ENCODE data around the gene SERPIND1. TPM values are rescaled to one million over a fixed set of nuclear protein-coding genes. Genes with fewer than 3 reads are reported as not detected.

Gene SERPIND1
- polyA plus RNA-seq, 1 donor, result 0.22 TPM

- WGBS (ENCODE audit: insufficient coverage, low lambda C conversion rate), result 100% methylated on average over 1 of the region's 3 CpGs
- H3K36me3 ChIP-seq (ENCODE audit: control insufficient read depth, insufficient read depth, low read length), result peaks cover 80% of the 10 kb centered on the region
- DNase-seq, result no peak
- H3K27ac ChIP-seq (ENCODE audit: low read length), result no peak overlapping the region
- H3K27me3 ChIP-seq (ENCODE audit: control insufficient read depth, insufficient read depth, low read length), result no peaks in the 10 kb centered on the region
- no peaks in the 10 kb centered on the region for H3K9me3 ChIP-seq (ENCODE audit: control insufficient read depth, low read depth, low read length)
- H3K4me3 ChIP-seq (ENCODE audit: low read length), result no peak overlapping the region
- no peaks in the 10 kb centered on the region for H3K4me1 ChIP-seq (ENCODE audit: control insufficient read depth, insufficient read depth, low read length)
Observed at GRCh38 chr22:20805972-20806471, 32.1 kb downstream of the SERPIND1 start.

DNA sequence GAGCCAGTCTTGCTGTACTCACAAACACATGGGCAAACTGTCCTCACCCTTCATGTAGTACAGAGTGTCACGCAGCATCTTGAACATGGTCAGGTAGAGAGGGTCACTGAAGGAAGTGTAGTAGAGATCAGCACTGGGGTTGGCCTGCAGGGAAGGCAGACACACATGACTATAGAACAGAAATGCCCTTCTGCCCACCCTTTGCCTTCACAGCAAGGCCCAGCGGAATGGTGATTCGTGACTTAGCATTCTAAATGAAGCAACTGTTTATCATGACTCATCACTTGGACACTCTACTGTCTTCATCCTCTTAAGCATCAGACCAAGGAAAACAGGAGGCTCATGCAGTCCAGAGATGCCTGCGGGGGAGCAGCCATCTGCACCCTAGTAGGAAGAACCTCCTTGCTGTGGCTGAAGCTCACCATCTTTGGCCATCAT lies 33.4 kb downstream of the SERPIND1 start:
- Histone ChIP-seq H3K4me3 (ENCODE audit: low read length) (no peak overlapping the region), H3K36me3 (ENCODE audit: control insufficient read depth, insufficient read depth, low read length) (peaks cover 79% of the 10 kb centered on the region), H3K4me1 (ENCODE audit: control insufficient read depth, insufficient read depth, low read length) (no peaks in the 10 kb centered on the region), H3K27me3 (ENCODE audit: control insufficient read depth, insufficient read depth, low read length) (no peaks in the 10 kb centered on the region), H3K27ac (ENCODE audit: low read length) (no peak overlapping the region), H3K9me3 (ENCODE audit: control insufficient read depth, low read depth, low read length) (no peaks in the 10 kb centered on the region)
- no CpG with 5 or more reads among the region's 4 CpGs for WGBS (ENCODE audit: insufficient coverage, low lambda C conversion rate)
- no peak for DNase-seq

- no peak for DNase-seq
- 100% methylated on average over 1 of the region's 4 CpGs for WGBS (ENCODE audit: insufficient coverage, low lambda C conversion rate)
- Histone ChIP-seq H3K4me1 (ENCODE audit: control insufficient read depth, insufficient read depth, low read length) (no peaks in the 10 kb centered on the region), H3K4me3 (ENCODE audit: low read length) (no peak overlapping the region), H3K27me3 (ENCODE audit: control insufficient read depth, insufficient read depth, low read length) (no peaks in the 10 kb centered on the region), H3K36me3 (ENCODE audit: control insufficient read depth, insufficient read depth, low read length) (peaks cover 75% of the 10 kb centered on the region), H3K9me3 (ENCODE audit: control insufficient read depth, low read depth, low read length) (no peaks in the 10 kb centered on the region), H3K27ac (ENCODE audit: low read length) (no peak overlapping the region)
Observed at GRCh38 chr22:20808844-20809243, 34.9 kb downstream of the SERPIND1 start.

- H3K4me3 ChIP-seq (ENCODE audit: low read length), result no peak overlapping the region
- no peak for DNase-seq
- H3K4me1 ChIP-seq (ENCODE audit: control insufficient read depth, insufficient read depth, low read length), result no peaks in the 10 kb centered on the region
- no peaks in the 10 kb centered on the region for H3K27me3 ChIP-seq (ENCODE audit: control insufficient read depth, insufficient read depth, low read length)
- H3K27ac ChIP-seq (ENCODE audit: low read length), result no peak overlapping the region
- peaks cover 69% of the 10 kb centered on the region for H3K36me3 ChIP-seq (ENCODE audit: control insufficient read depth, insufficient read depth, low read length)
- H3K9me3 ChIP-seq (ENCODE audit: control insufficient read depth, low read depth, low read length), result no peaks in the 10 kb centered on the region
- WGBS (ENCODE audit: insufficient coverage, low lambda C conversion rate), result no CpG with 5 or more reads among the region's 6 CpGs
Observed at GRCh38 chr22:20809538-20810185, 35.7 kb downstream of the SERPIND1 start.

DNA sequence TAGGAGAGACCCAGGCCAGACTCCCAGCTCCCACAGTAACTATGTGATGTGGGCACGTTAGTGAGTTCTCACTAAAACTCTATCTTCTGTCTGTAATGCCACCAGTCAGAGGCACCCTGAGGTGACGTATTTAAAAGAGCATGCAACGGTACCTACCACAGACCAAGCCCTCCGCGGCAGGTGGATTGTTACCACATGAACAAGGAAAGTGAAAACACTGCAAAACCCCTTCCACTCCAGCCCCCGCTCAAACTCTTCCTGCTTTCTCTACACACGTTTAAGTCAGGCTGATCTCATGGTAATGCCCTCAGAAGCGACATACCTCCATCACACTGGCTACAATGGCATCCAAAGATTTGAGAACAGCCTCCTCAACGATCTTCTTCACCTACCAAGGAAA lies 36.7 kb downstream of the SERPIND1 start:
- Histone ChIP-seq H3K27ac (ENCODE audit: low read length) (no peak overlapping the region), H3K36me3 (ENCODE audit: control insufficient read depth, insufficient read depth, low read length) (peaks cover 66% of the 10 kb centered on the region), H3K4me3 (ENCODE audit: low read length) (no peak overlapping the region), H3K4me1 (ENCODE audit: control insufficient read depth, insufficient read depth, low read length) (no peaks in the 10 kb centered on the region), H3K9me3 (ENCODE audit: control insufficient read depth, low read depth, low read length) (no peaks in the 10 kb centered on the region), H3K27me3 (ENCODE audit: control insufficient read depth, insufficient read depth, low read length) (no peaks in the 10 kb centered on the region)
- no peak for DNase-seq
- WGBS (ENCODE audit: insufficient coverage, low lambda C conversion rate), result 40% methylated on average over 1 of the region's 9 CpGs

GRCh38 chr22:20811171-20811570 lies 37.3 kb downstream of the SERPIND1 start:
- WGBS (ENCODE audit: insufficient coverage, low lambda C conversion rate), result 100% methylated on average over 1 of the region's 1 CpG
- H3K9me3 ChIP-seq (ENCODE audit: control insufficient read depth, low read depth, low read length), result no peaks in the 10 kb centered on the region
- no peaks in the 10 kb centered on the region for H3K27me3 ChIP-seq (ENCODE audit: control insufficient read depth, insufficient read depth, low read length)
- DNase-seq, result no peak
- H3K4me3 ChIP-seq (ENCODE audit: low read length), result no peak overlapping the region
- peaks cover 65% of the 10 kb centered on the region for H3K36me3 ChIP-seq (ENCODE audit: control insufficient read depth, insufficient read depth, low read length)
- H3K27ac ChIP-seq (ENCODE audit: low read length), result no peak overlapping the region
- H3K4me1 ChIP-seq (ENCODE audit: control insufficient read depth, insufficient read depth, low read length), result no peaks in the 10 kb centered on the region

- Histone ChIP-seq H3K4me1 (ENCODE audit: control insufficient read depth, insufficient read depth, low read length) (no peaks in the 10 kb centered on the region), H3K4me3 (ENCODE audit: low read length) (no peak overlapping the region), H3K9me3 (ENCODE audit: control insufficient read depth, low read depth, low read length) (no peaks in the 10 kb centered on the region), H3K27me3 (ENCODE audit: control insufficient read depth, insufficient read depth, low read length) (no peaks in the 10 kb centered on the region), H3K36me3 (ENCODE audit: control insufficient read depth, insufficient read depth, low read length) (peaks cover 65% of the 10 kb centered on the region), H3K27ac (ENCODE audit: low read length) (no peak overlapping the region)
- WGBS (ENCODE audit: insufficient coverage, low lambda C conversion rate), result no CpG with 5 or more reads among the region's 5 CpGs
- no peak for DNase-seq
Observed at GRCh38 chr22:20811971-20812660, 38.2 kb downstream of the SERPIND1 start.

GRCh38 chr22:20813056-20813455 lies 39.1 kb downstream of the SERPIND1 start:
- no CpG with 5 or more reads among the region's 4 CpGs for WGBS (ENCODE audit: insufficient coverage, low lambda C conversion rate)
- no peak for DNase-seq
- H3K9me3 ChIP-seq (ENCODE audit: control insufficient read depth, low read depth, low read length), result no peaks in the 10 kb centered on the region
- no peak overlapping the region for H3K4me3 ChIP-seq (ENCODE audit: low read length)
- H3K4me1 ChIP-seq (ENCODE audit: control insufficient read depth, insufficient read depth, low read length), result no peaks in the 10 kb centered on the region
- no peak overlapping the region for H3K27ac ChIP-seq (ENCODE audit: low read length)
- no peaks in the 10 kb centered on the region for H3K27me3 ChIP-seq (ENCODE audit: control insufficient read depth, insufficient read depth, low read length)
- peaks cover 68% of the 10 kb centered on the region for H3K36me3 ChIP-seq (ENCODE audit: control insufficient read depth, insufficient read depth, low read length)

DNA sequence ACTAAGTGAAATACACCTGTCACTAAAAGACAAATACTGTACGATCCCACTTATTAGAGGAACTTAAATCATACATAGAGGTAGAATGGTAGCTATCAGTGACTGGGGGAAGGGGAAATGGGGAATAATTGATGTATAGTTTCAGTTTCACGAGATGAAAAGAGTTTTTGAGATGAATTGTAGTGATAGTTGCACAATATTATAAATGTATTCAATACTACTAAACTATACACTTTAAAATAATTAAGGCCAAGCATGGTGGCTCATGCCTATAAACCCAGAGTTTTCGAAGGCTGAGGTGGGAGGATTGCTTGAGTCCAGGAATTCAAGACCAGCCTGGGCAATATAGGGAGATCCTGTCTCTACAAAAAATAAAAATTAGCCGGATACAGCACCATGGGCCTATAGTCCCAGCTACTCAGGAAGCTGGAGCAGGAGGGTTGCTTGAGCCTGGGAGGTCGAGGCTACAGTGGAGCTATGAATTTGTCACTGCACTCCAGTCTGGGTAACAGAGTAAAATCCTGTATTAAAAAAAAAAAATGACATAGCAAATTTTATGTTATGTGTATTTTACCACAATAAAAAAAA lies 40.4 kb downstream of the SERPIND1 start:
- no peak overlapping the region for H3K4me3 ChIP-seq (ENCODE audit: low read length)
- no peaks in the 10 kb centered on the region for H3K27me3 ChIP-seq (ENCODE audit: control insufficient read depth, insufficient read depth, low read length)
- H3K9me3 ChIP-seq (ENCODE audit: control insufficient read depth, low read depth, low read length), result no peaks in the 10 kb centered on the region
- peaks cover 71% of the 10 kb centered on the region for H3K36me3 ChIP-seq (ENCODE audit: control insufficient read depth, insufficient read depth, low read length)
- no peak for DNase-seq
- 71% methylated on average over 1 of the region's 5 CpGs for WGBS (ENCODE audit: insufficient coverage, low lambda C conversion rate)
- no peak overlapping the region for H3K27ac ChIP-seq (ENCODE audit: low read length)
- no peaks in the 10 kb centered on the region for H3K4me1 ChIP-seq (ENCODE audit: control insufficient read depth, insufficient read depth, low read length)

GRCh38 chr22:20815477-20816050 lies 41.7 kb downstream of the SERPIND1 start:
- Histone ChIP-seq H3K27ac (ENCODE audit: low read length) (no peak overlapping the region), H3K9me3 (ENCODE audit: control insufficient read depth, low read depth, low read length) (no peaks in the 10 kb centered on the region), H3K4me1 (ENCODE audit: control insufficient read depth, insufficient read depth, low read length) (no peaks in the 10 kb centered on the region), H3K27me3 (ENCODE audit: control insufficient read depth, insufficient read depth, low read length) (no peaks in the 10 kb centered on the region), H3K36me3 (ENCODE audit: control insufficient read depth, insufficient read depth, low read length) (peaks cover 69% of the 10 kb centered on the region), H3K4me3 (ENCODE audit: low read length) (no peak overlapping the region)
- DNase-seq, result no peak
- 79% methylated on average over 2 of the region's 9 CpGs for WGBS (ENCODE audit: insufficient coverage, low lambda C conversion rate)
